LNCaP clone FGC (cell line): ENCODE data around the gene TXNRD3.

ENCODE experiments used
- DNase-seq: peaks from one replicate; pipeline ENCODE4 v3.0.0-alpha.2; 2011; ENCODE audit warnings: low read depth
- H3K4me3 ChIP-seq: 2 replicates; pipeline ENCODE4 v1.5.1; 2011; ENCODE audit warnings: mild to moderate bottlenecking, low read depth, low read length, control low read depth
- CTCF ChIP-seq: IDR thresholded peaks from 2 replicates; pipeline ENCODE4 v1.5.1; 2012; ENCODE audit warnings: mild to moderate bottlenecking; ENCODE audit not compliant: control insufficient read depth, insufficient read depth; ENCODE audit errors: extremely low read depth

Gene TXNRD3

GRCh38 chr3:126570103-126570541, 84.8 kb downstream of the TXNRD3 start:
- no peak for DNase-seq
- TF ChIP-seq CTCF, result no peak
- H3K4me3 ChIP-seq, result no peak overlapping the region

- no peak for DNase-seq
- no peak for TF ChIP-seq CTCF
- no peak overlapping the region for H3K4me3 ChIP-seq
These were observed 85.4 kb downstream of the TXNRD3 start for GRCh38 chr3:126569390-126569975.

- TF ChIP-seq CTCF, result no peak
These were observed 86.1 kb downstream of the TXNRD3 start for GRCh38 chr3:126568776-126569342.

GRCh38 chr3:126567696-126568438, 87.1 kb downstream of the TXNRD3 start:
- DNase-seq, result no peak

More at GRCh38 chr3:126568776-126569342, 86.1 kb downstream of the TXNRD3 start:
- H3K4me3 ChIP-seq, result no peak overlapping the region
- DNase-seq, result no peak

GRCh38 chr3:126562737-126563276, 92.1 kb downstream of the TXNRD3 start:
- TF ChIP-seq CTCF, result no peak
- no peak overlapping the region for H3K4me3 ChIP-seq
- DNase-seq, result no peak

More at GRCh38 chr3:126567696-126568438, 87.1 kb downstream of the TXNRD3 start:
- peak; percentile 31 for TF ChIP-seq CTCF
- H3K4me3 ChIP-seq, result no peak overlapping the region

GRCh38 chr3:126558336-126559071, 96.4 kb downstream of the TXNRD3 start, which contains the start of gene C3orf22:
TSS of gene C3orf22 (minus strand) at chr3:126558932. CDS start at chr3:126553390, 5,542 bp downstream.
- no peak for TF ChIP-seq CTCF
- no peak within 1 kb of the TSS for H3K4me3 ChIP-seq
- no peak for DNase-seq
